HG03460 (cell line): ENCODE results near the gene TCEANC2.
"Not testable (repeated sequence)": the region's sequence is repeated elsewhere in the genome, so short reads cannot be mapped to it uniquely, and the experiment has no call there.

Experiments
- ATAC-seq: cut with Tn5 transposase; IDR thresholded peaks from one replicate; pipeline ENCODE4 v1.9.1; 2021; ENCODE audit not compliant: unreplicated experiment

The TCEANC2 gene

GRCh38 chr1:54024811-54025210 is 28.6 kb upstream of the TCEANC2 start:
- ATAC-seq, result not testable (repeated sequence)

GRCh38 chr1:54027848-54028247 is 25.6 kb upstream of the TCEANC2 start:
- no peak for ATAC-seq

- ATAC-seq, result no peak
These were observed 24.8 kb upstream of the TCEANC2 start for GRCh38 chr1:54028306-54029251.

- ATAC-seq, result no peak
These were observed 15.9 kb upstream of the TCEANC2 start for GRCh38 chr1:54037476-54037875.

GRCh38 chr1:54041806-54042205 is 11.6 kb upstream of the TCEANC2 start:
- ATAC-seq, result no peak

GRCh38 chr1:54045496-54045895 is 7.9 kb upstream of the TCEANC2 start:
- ATAC-seq, result no peak

- no peak for ATAC-seq
These were observed 6.6 kb upstream of the TCEANC2 start for GRCh38 chr1:54046671-54047383.

GRCh38 chr1:54047384-54048305 is 5.8 kb upstream of the TCEANC2 start:
- ATAC-seq, result no peak

GRCh38 chr1:54050435-54050834 is 3.0 kb upstream of the TCEANC2 start:
- not testable (repeated sequence) for ATAC-seq

- no peak for ATAC-seq
These were observed 1.4 kb upstream of the TCEANC2 start for GRCh38 chr1:54051933-54052430.

- ATAC-seq, result peak; percentile 22
These were observed 926 bp upstream of the TCEANC2 start for GRCh38 chr1:54052431-54052933.

GRCh38 chr1:54053745-54054437 is 483 bp downstream of the TCEANC2 start:
- ATAC-seq, result no peak

GRCh38 chr1:54054438-54054749 is 986 bp downstream of the TCEANC2 start:
- no peak for ATAC-seq

- no peak for ATAC-seq
These were observed 10.9 kb downstream of the TCEANC2 start for GRCh38 chr1:54064299-54064698.

- ATAC-seq, result no peak
These were observed 16.4 kb downstream of the TCEANC2 start for GRCh38 chr1:54069791-54070170.

GRCh38 chr1:54070171-54070837 is 16.9 kb downstream of the TCEANC2 start:
- no peak for ATAC-seq

- ATAC-seq, result no peak
These were observed 24.0 kb downstream of the TCEANC2 start for GRCh38 chr1:54077359-54077758.

GRCh38 chr1:54080598-54081049 is 27.2 kb downstream of the TCEANC2 start:
- no peak for ATAC-seq
